Right lobe of liver (tissue), 6 donors: ENCODE results near the gene MAL. TPM values are rescaled to one million over a fixed set of nuclear protein-coding genes. Genes with fewer than 3 reads are reported as not detected.
"Not testable (repeated sequence)": the region's sequence is repeated elsewhere in the genome, so short reads cannot be mapped to it uniquely, and the experiment has no call there.

Source experiments
- ATAC-seq, 4 donors: fragments of 200-7000 bp; cut with Tn5 transposase; one replicate each; pipeline ENCODE4 v1.9.1; 2020; ENCODE audit warnings: mild to moderate bottlenecking in 4 of 4, moderate library complexity in 4 of 4
- DNase-seq, 3 donors: peaks; one replicate each; pipeline ENCODE4 v3.0.0-alpha.2; 2020
- H3K27ac ChIP-seq, 3 donors: fragments of 200-600 bp; one replicate each; pipeline ENCODE4 v1.8.0; 2022
- H3K27me3 ChIP-seq, 2 donors: fragments of 200-600 bp; one replicate each; pipeline ENCODE4 v1.8.0; 2022
- H3K36me3 ChIP-seq, 4 donors: fragments of 200-600 bp; sonication (generic) in 1 of 4; one replicate each; pipeline versions ENCODE4 v1.5.1 to v1.8.0; 2017 to 2022; ENCODE audit warnings: control low read depth in 1 of 4
- H3K4me1 ChIP-seq, 4 donors: fragments of 200-600 bp; sonication (generic) in 1 of 4; one replicate each; pipeline versions ENCODE4 v1.5.1 to v1.8.0; 2017 to 2022; ENCODE audit warnings: control low read depth in 1 of 4
- H3K4me3 ChIP-seq, 3 donors: fragments of 200-600 bp; one replicate each; pipeline ENCODE4 v1.8.0; 2022
- H3K9me3 ChIP-seq, 4 donors: fragments of 200-600 bp; sonication (generic) in 1 of 4; one replicate each; pipeline versions ENCODE4 v1.5.1 to v1.8.0; 2017 to 2022; ENCODE audit warnings: control low read depth in 1 of 4
- POLR2A ChIP-seq: fragments of 450-650 bp; IDR thresholded peaks from one replicate; pipeline ENCODE4 v1.6.1; 2017; ENCODE audit warnings: antibody characterized with exemption, mild to moderate bottlenecking
- WGBS: methylation state at CpG from one replicate; pipeline ENCODE4 v1.1.6; 2018; ENCODE audit warnings: low coverage, low lambda C conversion rate; ENCODE audit not compliant: insufficient coverage; ENCODE audit errors: missing lambda C conversion rate; 5-methylcytosine and 5-hydroxymethylcytosine counted together
- intact Hi-C, 2 donors: fragments of 100-400 bp; cut with DNase I; formaldehyde crosslinking; loops; one replicate each; pipeline versions ENCODE4 v1.11.2 to v1.14.1; 2022
- total RNA-seq, 6 experiments: library from RNA; depleted of rRNA in 2 of 6; stranded (reverse); fragments of >200 nt in 2 of 6; fragmentation: NEBNext Ultra II Directional in 3 of 6; extraction: Animal tissue kit (Norgen Biotek cat#: 25700) in 3 of 6; gene quantifications; one replicate each; pipeline versions ENCODE4 v1.1.0 to v1.2.4, GENCODE V29; 2016 to 2023
- TF ChIP-seq, protein P1 (sequence below), 4 donors: fragments of 200-600 bp in 3 of 4; fragments of 450-650 bp in 1 of 4; IDR thresholded peaks; one replicate each; pipeline versions ENCODE4 v1.5.1 to v1.8.0; 2016 to 2022; ENCODE audit warnings: antibody characterized with exemption in 4 of 4, mild to moderate bottlenecking in 2 of 4
- donor health status: DM: no; HTN: yes; CAD: no.
- donor health status: DM: no; HTN: no; CAD: no.
- donor health status: DM: no; HTN: no; CAD: no.
- donor health status: DM: no; HTN: yes; CAD: no.
- donor health status: DM: no; HTN: yes; CAD: no.

Gene MAL
- total RNA-seq, 6 experiments from 2014 or later, result 0.24 TPM; not detected in 5

DNA sequence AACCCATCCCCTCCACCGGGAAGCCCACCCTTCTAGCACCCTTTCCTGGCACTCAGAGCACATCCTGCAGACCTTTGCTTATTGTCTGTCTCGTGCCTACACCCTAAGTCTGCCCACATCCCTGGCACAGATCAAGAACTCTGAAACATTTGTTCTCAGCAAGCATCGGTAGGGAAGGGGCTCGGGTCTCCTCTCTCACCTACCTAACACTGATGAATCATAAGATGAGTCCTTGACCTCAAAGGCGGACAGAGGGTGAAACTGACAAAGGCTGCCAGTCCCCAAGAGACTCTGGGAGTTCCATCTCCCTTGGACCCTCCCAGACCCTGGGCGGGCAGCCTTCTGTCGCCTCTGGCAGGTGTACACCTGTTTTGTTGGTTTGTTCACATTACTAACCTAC lies 9.3 kb downstream of the MAL start:
- H3K27ac ChIP-seq, result no peak overlapping the region

DNA sequence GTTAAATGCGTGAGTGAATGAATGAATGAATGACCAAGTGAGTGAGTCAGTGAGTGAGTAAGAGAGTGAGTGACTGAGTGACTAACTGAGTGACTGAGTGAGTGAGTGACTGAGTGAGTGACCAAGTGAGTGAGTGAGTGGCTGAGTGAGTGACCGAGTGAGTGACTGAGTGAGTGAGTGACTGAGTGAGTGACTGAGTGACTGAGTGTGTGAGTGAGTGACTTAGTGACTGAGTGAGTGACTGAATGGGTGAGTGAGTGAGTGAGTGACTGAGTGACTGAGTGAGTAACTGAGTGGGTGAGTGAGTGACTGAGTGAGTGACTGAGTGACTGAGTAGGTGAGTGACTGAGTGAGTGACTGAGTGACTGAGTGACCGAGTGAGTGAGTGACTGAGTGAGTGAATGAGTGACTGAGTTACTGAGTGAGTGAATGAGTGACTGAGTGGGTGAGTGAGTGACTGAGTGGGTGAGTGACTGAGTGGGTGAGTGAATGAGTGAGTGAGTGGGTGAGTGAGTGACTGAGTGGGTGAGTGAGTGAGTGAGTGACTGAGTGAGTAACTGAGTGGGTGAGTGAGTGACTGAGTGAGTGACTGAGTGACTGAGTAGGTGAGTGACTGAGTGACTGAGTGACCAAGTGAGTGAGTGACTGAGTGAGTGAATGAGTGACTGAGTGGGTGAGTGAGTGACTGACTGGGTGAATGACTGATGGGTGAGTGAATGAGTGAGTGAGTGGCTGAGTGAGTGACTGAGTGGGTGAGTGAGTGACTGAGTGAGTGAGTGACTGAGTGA lies 11.3 kb downstream of the MAL start:
- 64% methylated on average over 3 of the region's 3 CpGs for WGBS
- Histone ChIP-seq H3K4me1 (no peaks in the 10 kb centered on the region), H3K27me3 (no peaks in the 10 kb centered on the region), H3K9me3 (no peaks in the 10 kb centered on the region), H3K4me3 (no peak overlapping the region), H3K36me3 (no peaks in the 10 kb centered on the region), H3K27ac (no peak overlapping the region)
- ATAC-seq, result no peak
- DNase-seq, result no peak
- intact Hi-C loops, result no loop called here
- no peak for TF ChIP-seq POLR2A
- TF ChIP-seq, protein P1, sequence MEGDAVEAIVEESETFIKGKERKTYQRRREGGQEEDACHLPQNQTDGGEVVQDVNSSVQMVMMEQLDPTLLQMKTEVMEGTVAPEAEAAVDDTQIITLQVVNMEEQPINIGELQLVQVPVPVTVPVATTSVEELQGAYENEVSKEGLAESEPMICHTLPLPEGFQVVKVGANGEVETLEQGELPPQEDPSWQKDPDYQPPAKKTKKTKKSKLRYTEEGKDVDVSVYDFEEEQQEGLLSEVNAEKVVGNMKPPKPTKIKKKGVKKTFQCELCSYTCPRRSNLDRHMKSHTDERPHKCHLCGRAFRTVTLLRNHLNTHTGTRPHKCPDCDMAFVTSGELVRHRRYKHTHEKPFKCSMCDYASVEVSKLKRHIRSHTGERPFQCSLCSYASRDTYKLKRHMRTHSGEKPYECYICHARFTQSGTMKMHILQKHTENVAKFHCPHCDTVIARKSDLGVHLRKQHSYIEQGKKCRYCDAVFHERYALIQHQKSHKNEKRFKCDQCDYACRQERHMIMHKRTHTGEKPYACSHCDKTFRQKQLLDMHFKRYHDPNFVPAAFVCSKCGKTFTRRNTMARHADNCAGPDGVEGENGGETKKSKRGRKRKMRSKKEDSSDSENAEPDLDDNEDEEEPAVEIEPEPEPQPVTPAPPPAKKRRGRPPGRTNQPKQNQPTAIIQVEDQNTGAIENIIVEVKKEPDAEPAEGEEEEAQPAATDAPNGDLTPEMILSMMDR (IDR thresholded peaks at IDR 0.05), result no peak

More for the DNA sequence above, 9.3 kb downstream of the MAL start:
- WGBS, result 38% methylated on average over 5 of the region's 7 CpGs
- Histone ChIP-seq H3K9me3 (no peaks in the 10 kb centered on the region), H3K4me1 (no peaks in the 10 kb centered on the region), H3K36me3 (no peaks in the 10 kb centered on the region), H3K4me3 (no peak overlapping the region), H3K27me3 (no peaks in the 10 kb centered on the region)
- ATAC-seq (no peak), DNase-seq (no peak)
- TF ChIP-seq POLR2A, result no peak
- TF ChIP-seq, protein P1 (IDR thresholded peaks at IDR 0.05), result no peak
- intact Hi-C loops, result no loop called here

DNA sequence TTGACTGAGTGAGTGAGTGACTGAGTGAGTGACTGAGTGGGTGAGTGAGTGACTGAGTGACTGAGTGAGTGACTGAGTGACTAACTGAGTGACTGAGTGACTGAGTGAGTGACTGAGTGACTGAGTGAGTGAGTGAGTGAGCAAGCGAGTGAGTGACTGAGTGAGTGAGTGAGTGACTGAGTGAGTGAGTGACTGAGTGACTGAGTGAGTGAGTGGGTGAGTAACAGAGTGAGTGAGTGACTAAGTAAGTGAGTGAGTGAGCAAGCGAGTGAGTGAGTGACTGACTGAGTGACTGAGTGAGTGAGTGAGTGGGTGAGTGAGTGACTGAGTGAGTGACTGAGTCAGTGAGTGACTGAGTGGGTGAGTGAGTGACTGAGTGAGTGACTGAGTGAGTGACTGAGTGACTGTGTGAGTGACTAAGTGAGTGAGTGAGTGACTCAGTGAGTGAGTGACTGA lies 11.9 kb downstream of the MAL start:
- Histone ChIP-seq H3K36me3 (no peaks in the 10 kb centered on the region), H3K27ac (no peak overlapping the region), H3K4me1 (no peaks in the 10 kb centered on the region), H3K9me3 (no peaks in the 10 kb centered on the region), H3K27me3 (no peaks in the 10 kb centered on the region), H3K4me3 (no peak overlapping the region)
- ATAC-seq (no peak), DNase-seq (no peak)
- intact Hi-C loops, result no loop called here
- no peak for TF ChIP-seq POLR2A
- TF ChIP-seq, protein P1 (IDR thresholded peaks at IDR 0.05), result no peak
- 91% methylated on average over 1 of the region's 2 CpGs for WGBS

DNA sequence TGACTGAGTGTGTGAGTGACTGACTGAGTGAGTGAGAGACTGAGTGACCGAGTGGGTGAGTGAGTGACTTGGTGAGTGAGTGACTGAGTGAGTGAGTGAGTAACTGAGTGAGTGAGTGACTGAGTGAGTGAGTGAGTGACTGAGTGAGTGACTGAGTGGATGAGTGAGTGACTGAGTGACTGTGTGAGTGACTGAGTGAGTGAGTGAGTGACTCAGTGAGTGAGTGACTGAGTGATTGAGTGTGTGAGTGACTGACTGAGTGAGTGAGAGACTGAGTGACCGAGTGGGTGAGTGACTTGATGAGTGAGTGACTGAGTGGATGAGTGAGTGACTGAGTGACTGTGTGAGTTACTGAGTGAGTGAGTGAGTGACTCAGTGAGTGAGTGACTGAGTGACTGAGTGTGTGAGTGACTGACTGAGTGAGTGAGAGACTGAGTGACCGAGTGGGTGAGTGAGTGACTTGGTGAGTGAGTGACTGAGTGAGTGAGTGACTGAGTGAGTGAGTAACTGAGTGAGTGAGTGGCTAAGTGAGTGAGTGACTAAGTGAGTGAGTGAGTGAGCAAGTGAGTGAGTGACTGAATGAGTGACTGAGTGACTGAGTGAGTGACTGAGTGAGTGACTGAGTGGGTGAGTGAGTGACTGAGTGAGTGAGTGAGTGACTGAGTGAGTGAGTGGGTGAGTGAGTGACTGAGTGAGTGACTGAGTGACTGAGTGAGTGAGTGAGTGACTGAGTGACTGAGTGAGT lies 12.5 kb downstream of the MAL start:
- intact Hi-C loops, result not testable (repeated sequence)
- 78% methylated on average over 3 of the region's 3 CpGs for WGBS

More for the DNA sequence above, 12.5 kb downstream of the MAL start:
- H3K4me3 ChIP-seq, H3K36me3 ChIP-seq, ATAC-seq, DNase-seq, H3K27me3 ChIP-seq, H3K4me1 ChIP-seq, H3K9me3 ChIP-seq, H3K27ac ChIP-seq: not testable (repeated sequence)
